GM12878 (cell line): Measurements from ENCODE around the gene WWOX. TPM values are rescaled to one million over a fixed set of nuclear protein-coding genes. Genes with fewer than 3 reads are reported as not detected.

Source experiments
- ATAC-seq: fragments of 200-7000 bp; cut with Tn5 transposase; 3 replicates; pipeline ENCODE4 v1.9.1; 2020; ENCODE audit warnings: mild to moderate bottlenecking, moderate library complexity
- BruUV-seq: library from RNA; stranded (reverse); fragments of 400-500 nt; replicated peaks from 2 replicates; lab custom pipeline; 2021; lab: Mats Ljungman, UMichigan
- CTCF ChIA-PET: fragments of 300-600 bp; sonication (Branson Sonifier 250); formaldehyde crosslinking; extraction: SDS; loops from one replicate; lab custom pipeline; 2021; ENCODE audit warnings: inconsistent platforms; lab: Yijun Ruan, JAX
- POLR2A ChIA-PET: fragments of 350-600 bp; formaldehyde crosslinking; extraction: SDS; loops from one replicate; lab custom pipeline; 2021; ENCODE audit warnings: inconsistent platforms; lab: Charles Lee
- RAD21 ChIA-PET: fragments of 300-600 bp; sonication (Branson Sonifier 250); formaldehyde crosslinking; loops from one replicate; lab custom pipeline; 2023; ENCODE audit warnings: antibody characterized with exemption; ENCODE audit not compliant: unreplicated experiment; lab: Charles Lee
- SMC1A ChIA-PET: fragments of 300-600 bp; sonication (Branson Sonifier 250); formaldehyde crosslinking; loops from one replicate; lab custom pipeline; 2023; ENCODE audit not compliant: unreplicated experiment, uncharacterized antibody; lab: Charles Lee
- DNase-seq: peaks from one replicate; pipeline ENCODE4 v3.0.0-alpha.2; 2011; ENCODE audit warnings: low read depth, low spot score
- FAIRE-seq: peaks from 3 replicates; lab custom pipeline; 2011; peaks lifted over from hg19 to GRCh38; lab: Jason Lieb, UNC
- H2AFZ ChIP-seq: 2 replicates; pipeline ENCODE4 v1.6.0; 2011; ENCODE audit warnings: low read depth, low read length, control low read depth; ENCODE audit not compliant: control insufficient read depth
- H3K27ac ChIP-seq: 2 replicates; pipeline ENCODE4 v1.5.1; 2011; ENCODE audit warnings: control low read depth; ENCODE audit not compliant: control insufficient read depth, insufficient read depth
- H3K27me3 ChIP-seq, 2 experiments: replicated peaks in 1 of 2; 2 replicates each; pipeline versions ENCODE4 v1.6.0 to v1.6.1; 2011; ENCODE audit warnings: low read length in 1 of 2; ENCODE audit not compliant: control insufficient read depth in 2 of 2, insufficient read depth in 2 of 2
- H3K36me3 ChIP-seq, 2 experiments: 2 replicates each; pipeline ENCODE4 v1.5.1; 2011; ENCODE audit warnings: low read length in 1 of 2; ENCODE audit not compliant: control insufficient read depth in 2 of 2, insufficient read depth in 2 of 2
- H3K4me1 ChIP-seq: 2 replicates; pipeline ENCODE4 v1.6.1; 2011; ENCODE audit warnings: mild to moderate bottlenecking, low read length, moderate library complexity, mixed read lengths; ENCODE audit not compliant: control insufficient read depth, insufficient read depth
- H3K4me2 ChIP-seq: 2 replicates; pipeline ENCODE4 v1.6.0; 2011; ENCODE audit warnings: control low read depth; ENCODE audit not compliant: control insufficient read depth, insufficient read depth
- H3K4me3 ChIP-seq: fragments of 200-600 bp; sonication (generic); 2 replicates; pipeline ENCODE4 v1.5.1; 2016
- H3K79me2 ChIP-seq: 2 replicates; pipeline ENCODE4 v1.6.0; 2011; ENCODE audit warnings: low read length; ENCODE audit not compliant: control insufficient read depth, insufficient read depth
- H3K9ac ChIP-seq: 2 replicates; pipeline ENCODE4 v1.8.0; 2011; ENCODE audit warnings: low read length, control low read depth, mixed read lengths; ENCODE audit not compliant: control insufficient read depth, insufficient read depth
- H3K9me3 ChIP-seq: replicated peaks from 3 replicates; pipeline ENCODE4 v1.5.1; 2011; ENCODE audit warnings: mild to moderate bottlenecking, low read length; ENCODE audit not compliant: control insufficient read depth, insufficient read depth
- H4K20me1 ChIP-seq: 2 replicates; pipeline ENCODE4 v1.6.0; 2011; ENCODE audit not compliant: control insufficient read depth, insufficient read depth
- CEBPZ ChIP-seq: fragments of 150-350 bp; IDR thresholded peaks from 2 replicates; pipeline ENCODE4 v1.6.1; 2016; ENCODE audit warnings: low read depth, low read length
- CHD2 ChIP-seq: IDR thresholded peaks from 2 replicates; pipeline ENCODE4 v1.6.1; 2011; ENCODE audit warnings: low read depth, low read length, improper control_type of control experiment, borderline replicate concordance
- FOXM1 ChIP-seq: IDR thresholded peaks from 2 replicates; pipeline ENCODE4 v1.6.1; 2012; ENCODE audit warnings: low read depth, mild to moderate bottlenecking, inconsistent platforms, low read length, moderate library complexity
- HDGF ChIP-seq: fragments of 450-650 bp; IDR thresholded peaks from 2 replicates; pipeline ENCODE4 v1.6.1; 2016; ENCODE audit warnings: antibody characterized with exemption
- MTA3 ChIP-seq: IDR thresholded peaks from 2 replicates; pipeline ENCODE4 v1.6.1; 2012; ENCODE audit warnings: low read length, inconsistent platforms, borderline replicate concordance
- PAX8 ChIP-seq: fragments of 450-650 bp; IDR thresholded peaks from 2 replicates; pipeline ENCODE4 v1.6.1; 2017; ENCODE audit warnings: mild to moderate bottlenecking, moderate library complexity
- PKNOX1 ChIP-seq: fragments of 450-650 bp; IDR thresholded peaks from 2 replicates; pipeline ENCODE4 v1.6.1; 2016; ENCODE audit warnings: mild to moderate bottlenecking
- RB1 ChIP-seq: fragments of 450-650 bp; formaldehyde crosslinking; IDR thresholded peaks from 2 replicates; pipeline ENCODE4 v1.6.1; 2017; ENCODE audit warnings: mild to moderate bottlenecking, borderline replicate concordance
- RELA ChIP-seq: fragments of 450-650 bp; IDR thresholded peaks from 2 replicates; pipeline ENCODE4 v1.8.0; 2014; ENCODE audit warnings: borderline replicate concordance; ENCODE audit not compliant: partially characterized antibody
- SRF ChIP-seq, 2 experiments: IDR thresholded peaks; 2 replicates each; pipeline ENCODE4 v1.6.1; 2011; ENCODE audit warnings: low read depth in 2 of 2, low read length in 2 of 2, mild to moderate bottlenecking in 1 of 2, moderate library complexity in 1 of 2
- TCF3 ChIP-seq: IDR thresholded peaks from 2 replicates; pipeline ENCODE4 v1.6.1; 2012; ENCODE audit warnings: low read depth, mild to moderate bottlenecking, low read length, borderline replicate concordance; ENCODE audit not compliant: insufficient read depth
- WRNIP1 ChIP-seq: IDR thresholded peaks from 2 replicates; pipeline ENCODE4 v1.6.1; 2011; ENCODE audit warnings: low read depth, low read length, improper control_type of control experiment, borderline replicate concordance
- ZNF592 ChIP-seq: fragments of 450-650 bp; IDR thresholded peaks from 2 replicates; pipeline ENCODE4 v1.6.1; 2017; ENCODE audit warnings: mild to moderate bottlenecking, moderate library complexity
- ZSCAN29 ChIP-seq: fragments of 450-650 bp; IDR thresholded peaks from 2 replicates; pipeline ENCODE4 v1.6.1; 2017; ENCODE audit warnings: mild to moderate bottlenecking, moderate library complexity
- WGBS: methylation state at CpG from one replicate; pipeline ENCODE4 v1.1.6; 2016; ENCODE audit warnings: low lambda C conversion rate; ENCODE audit not compliant: insufficient replicate concordance, insufficient coverage; ENCODE audit errors: missing lambda C conversion rate; 5-methylcytosine and 5-hydroxymethylcytosine counted together
- in situ Hi-C: fragments of 300-500 bp; cut with MboI; formaldehyde crosslinking; loops from 9 replicates; pipeline ENCODE4 v1.14.3; 2018; ENCODE audit warnings: mixed read lengths
- intact Hi-C: fragments of 100-400 bp; cut with micrococcal nuclease; formaldehyde crosslinking; loops from one replicate; pipeline ENCODE4 v1.14.2; 2022; ENCODE audit not compliant: unreplicated experiment
- polyA plus RNA-seq, 11 experiments: library from polyadenylated mRNA; depleted of rRNA in 4 of 11; unstranded in 6 of 11; stranded (reverse) in 5 of 11; fragments of >200 nt; fragmentation: Nextera tagmentation in 4 of 11; fragmentation: Illumina TruSeq in 1 of 11; extraction: Ambion mirVana in 4 of 11; extraction: Trizol in 1 of 11; gene quantifications; 1 replicate in 1 of 11; 2 replicates in 10 of 11; pipeline versions ENCODE4 v1.2.1 to v1.2.3, GENCODE V29; 2011 to 2016; ENCODE audit warnings: inconsistent platforms in 2 of 11, missing spikeins in 2 of 11, low read depth in 1 of 11
- total RNA-seq, 4 experiments: library from RNA; depleted of rRNA in 3 of 4; stranded (reverse); fragments of >200 nt in 3 of 4; fragmentation: Illumina TruSeq in 1 of 4; extraction: Trizol in 1 of 4; gene quantifications; 2 replicates each; pipeline versions ENCODE4 v1.2.1 to v1.2.3, GENCODE V29; 2013 to 2021

Gene WWOX
- total and polyA plus RNA-seq, 10 of the 15 experiments (the other 5 are each of a cell fraction or from before 2014, with no cell fraction given): 2.8 to 24.4 (median 17.8) TPM

- Histone ChIP-seq H3K4me3 (no peak overlapping the region), H3K27me3 (no peaks in the 10 kb centered on the region), H4K20me1 (no peaks in the 10 kb centered on the region), H3K79me2 (no peaks in the 10 kb centered on the region), H3K36me3 (no peaks in the 10 kb centered on the region), H3K4me2 (no peak overlapping the region), H3K27ac (no peak overlapping the region), H3K4me1 (peaks cover 18% of the 10 kb centered on the region), H3K9ac (no peak overlapping the region), H2AFZ (no peak overlapping the region), H3K9me3 (no peaks in the 10 kb centered on the region)
- POLR2A ChIA-PET: no interaction called here
- SMC1A ChIA-PET: no interaction called here
- no peak for DNase-seq
- no TSS peak for BruUV-seq
- no peak for FAIRE-seq
- CTCF ChIA-PET: interaction anchor here (0.6 kb wide), 1 partner anchor 42 kb away, joined by 6 read pairs; no protein-coding TSS in a partner anchor
- intact Hi-C loops (no loop called here), in situ Hi-C loops (no loop called here)
- WGBS: 78% methylated on average over 2 of the region's 2 CpGs
- RAD21 ChIA-PET: interaction anchor here (1.9 kb wide), 1 partner anchor 14 kb away, joined by 5 read pairs; no protein-coding TSS in a partner anchor
- ATAC-seq: no peak
- no peak for TF ChIP-seq RB1
- TF ChIP-seq MTA3: no peak
- no peak for TF ChIP-seq PKNOX1
- TF ChIP-seq PAX8: no peak
- no peak for TF ChIP-seq ZNF592
- no peak for TF ChIP-seq TCF3
- no peak for TF ChIP-seq FOXM1
- TF ChIP-seq CHD2: no peak
- no peak for TF ChIP-seq SRF (IDR thresholded peaks at IDR 0.05; ENCODE audit: low read depth in 2 of 2, low read length in 2 of 2)
- no peak for TF ChIP-seq ZSCAN29
- TF ChIP-seq CEBPZ: no peak
- no peak for TF ChIP-seq WRNIP1
- TF ChIP-seq RELA: no peak
- no peak for TF ChIP-seq HDGF
Measured at GRCh38 chr16:78746718-78747117, 647.3 kb downstream of the WWOX start.
